G401.6 (cell line): ENCODE data around the gene ING3.
"Not testable (repeated sequence)": the region's sequence is repeated elsewhere in the genome, so short reads cannot be mapped to it uniquely, and the experiment has no call there.

Experiments
- FAIRE-seq: peaks from 2 replicates; lab custom pipeline; 2012; peaks lifted over from hg19 to GRCh38; lab: Jason Lieb, UNC

Gene ING3

DNA sequence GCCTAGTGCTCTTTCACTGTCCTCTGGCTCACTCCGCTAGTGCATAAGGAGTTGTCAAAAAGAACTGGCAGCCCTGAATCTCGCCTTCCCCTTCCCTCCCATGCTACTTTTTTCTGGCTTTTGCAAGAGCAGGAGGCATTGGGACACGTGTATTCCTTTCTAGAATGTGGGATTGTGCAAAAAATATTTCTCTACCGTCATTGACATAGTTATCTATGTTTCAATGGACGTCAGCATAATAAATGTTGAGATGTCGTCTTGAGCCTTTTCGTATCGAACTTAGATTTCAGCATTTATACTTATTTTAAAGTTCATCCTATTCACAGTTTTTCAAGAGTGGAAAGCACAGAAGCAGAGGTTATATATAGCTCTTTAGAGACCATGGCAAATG lies 727 bp downstream of the ING3 start:
- FAIRE-seq: no peak

DNA sequence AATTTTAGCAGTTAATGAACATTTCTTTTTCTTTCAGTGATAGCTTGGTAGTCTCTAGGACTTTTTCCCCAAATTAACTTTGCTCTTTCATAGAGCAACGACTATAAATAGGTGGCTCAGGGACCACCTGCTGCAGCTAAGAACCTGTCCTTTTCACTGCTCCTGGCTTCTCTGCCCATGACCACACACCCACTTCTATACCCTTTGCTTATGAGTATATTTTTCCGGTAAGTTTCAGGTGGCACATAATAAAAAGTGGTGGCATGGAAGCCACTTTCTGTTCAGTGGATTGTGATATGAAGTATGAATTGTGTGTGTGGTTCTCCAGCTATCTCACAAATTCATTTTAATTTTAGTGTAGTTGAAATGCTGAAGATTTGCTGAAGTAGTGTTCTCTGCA lies 1.2 kb downstream of the ING3 start:
- FAIRE-seq: no peak

DNA sequence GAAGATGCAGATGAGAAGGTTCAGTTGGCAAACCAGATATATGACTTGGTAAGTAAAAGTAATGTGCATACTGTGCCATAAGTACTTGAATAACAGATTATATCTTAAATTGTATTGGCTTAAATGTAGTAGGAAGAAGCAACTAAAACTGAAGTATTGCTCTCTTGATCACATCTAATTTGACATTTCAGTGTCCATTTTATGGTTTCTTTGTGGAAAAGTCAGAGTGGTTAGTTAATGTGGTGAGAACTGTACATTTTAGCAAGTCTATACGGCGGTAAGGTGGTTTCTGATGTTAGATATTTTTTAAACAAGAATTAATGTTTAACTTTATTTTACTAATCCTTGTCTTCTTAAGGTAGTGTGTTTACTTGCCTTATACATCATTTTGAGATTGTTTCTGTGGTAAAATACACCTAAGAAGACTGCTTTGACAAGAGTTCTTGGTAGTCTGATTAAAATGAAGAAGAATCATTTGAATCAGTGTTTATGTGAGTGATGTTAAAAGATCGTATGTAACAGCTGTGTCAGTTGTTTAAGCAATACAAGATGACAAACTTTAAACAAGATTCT lies 5.1 kb downstream of the ING3 start:
- no peak for FAIRE-seq

DNA sequence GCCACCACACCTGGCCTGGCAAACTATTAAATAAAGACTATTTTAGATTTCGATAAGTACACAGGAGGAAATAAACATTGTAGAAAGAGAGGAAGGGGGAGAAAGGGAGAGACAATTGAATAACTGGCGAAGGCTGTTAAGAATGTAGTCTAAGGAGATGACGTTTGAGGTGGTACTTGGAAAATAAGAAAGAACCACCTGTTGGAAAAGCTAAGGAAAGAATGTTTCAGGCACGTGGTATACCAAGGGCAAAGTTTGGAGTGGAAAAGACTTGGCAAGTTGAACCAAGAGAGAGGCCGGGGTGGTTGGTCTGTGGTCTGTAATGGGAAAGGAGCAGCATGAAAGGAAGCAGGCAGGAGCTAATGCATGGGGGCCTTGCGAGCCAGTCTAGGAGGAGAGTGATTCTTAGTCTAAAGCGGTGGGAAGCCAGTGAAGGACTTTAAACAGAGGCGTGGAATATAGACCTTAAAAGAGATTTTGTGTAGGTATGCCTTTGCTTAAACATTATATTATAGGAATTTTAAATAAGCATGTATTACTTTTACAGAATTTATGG lies 9.4 kb downstream of the ING3 start:
- FAIRE-seq: no peak

DNA sequence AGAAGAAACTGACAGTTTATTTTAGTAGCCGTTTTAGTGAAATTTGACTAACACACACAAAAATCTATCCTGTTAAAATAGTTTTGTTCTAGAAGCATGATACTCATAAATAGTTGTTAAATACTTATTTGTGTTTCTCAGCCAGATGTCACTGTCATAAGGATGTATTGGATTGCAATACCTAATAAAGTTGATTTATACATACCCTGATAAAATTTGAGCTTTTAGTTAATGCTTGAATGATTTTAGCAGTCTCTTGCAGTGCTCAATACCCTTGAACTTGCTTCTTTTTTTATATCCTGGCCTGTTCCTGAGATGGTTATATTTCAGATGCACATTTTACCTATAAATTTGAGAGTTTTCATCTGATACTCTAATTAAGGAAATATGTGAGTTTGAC lies 10.1 kb downstream of the ING3 start:
- FAIRE-seq: no peak

DNA sequence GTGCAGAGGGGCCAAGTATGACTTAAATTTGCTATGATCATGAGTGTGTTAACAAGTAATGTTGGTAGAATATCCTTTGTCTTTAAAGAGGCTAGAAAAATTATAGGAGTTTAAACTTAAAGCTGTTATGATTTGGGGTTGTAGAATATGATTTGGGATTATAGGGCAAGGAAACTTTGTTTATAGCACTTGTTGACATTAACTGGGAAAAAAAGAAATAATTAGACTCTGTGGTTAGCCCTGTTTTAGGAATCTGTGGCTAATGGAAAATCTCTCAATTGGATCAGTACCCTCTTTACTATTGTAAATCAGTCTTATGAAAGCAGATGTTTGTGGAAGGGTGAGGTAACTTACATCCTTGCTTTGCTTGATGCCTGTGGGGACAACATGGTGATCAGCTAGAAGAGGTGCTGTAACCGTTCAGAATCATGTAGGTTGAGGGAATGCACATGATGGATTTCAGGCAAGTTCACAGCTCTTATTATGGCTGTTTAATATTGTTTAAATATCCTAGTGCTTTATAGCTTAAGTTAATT lies 11.1 kb downstream of the ING3 start:
- FAIRE-seq: no peak

DNA sequence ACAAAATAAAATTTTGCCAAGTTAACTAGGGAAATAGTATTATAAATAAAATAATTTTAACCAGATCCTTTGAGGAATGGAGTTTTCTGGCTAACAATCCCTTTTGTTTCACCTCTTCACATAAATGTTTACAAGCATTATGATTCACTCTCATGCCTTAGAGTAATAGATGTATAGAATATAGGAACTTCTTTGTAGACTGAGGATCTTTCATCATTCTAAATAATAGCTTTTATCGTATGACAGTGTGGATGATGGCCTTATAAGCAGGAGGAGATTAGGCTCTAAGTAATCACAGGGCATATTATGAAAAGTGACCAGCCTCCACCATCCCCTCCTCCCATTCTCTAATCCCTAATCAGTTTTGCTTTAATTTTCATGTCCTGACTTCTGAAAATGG lies 13.5 kb downstream of the ING3 start:
- FAIRE-seq: no peak

DNA sequence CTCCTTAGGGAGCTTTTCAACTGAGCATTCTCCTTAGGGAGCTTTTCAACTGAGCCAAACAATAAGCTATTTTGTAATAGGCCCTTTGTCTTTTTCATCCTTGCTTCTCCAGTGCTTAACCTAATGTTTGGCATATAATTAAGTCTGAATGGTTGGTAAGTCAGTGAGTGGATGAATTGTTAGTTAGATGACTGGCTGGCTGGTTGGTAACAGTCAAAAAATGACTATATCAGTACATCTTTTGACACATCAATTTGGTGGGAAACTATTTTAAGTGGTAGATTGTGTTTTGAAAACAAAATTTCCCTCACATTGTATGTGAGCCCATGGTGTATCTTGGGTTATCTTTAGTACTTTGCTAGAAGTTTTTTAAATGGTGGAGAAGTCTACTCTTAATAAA lies 16.4 kb downstream of the ING3 start:
- no peak for FAIRE-seq

DNA sequence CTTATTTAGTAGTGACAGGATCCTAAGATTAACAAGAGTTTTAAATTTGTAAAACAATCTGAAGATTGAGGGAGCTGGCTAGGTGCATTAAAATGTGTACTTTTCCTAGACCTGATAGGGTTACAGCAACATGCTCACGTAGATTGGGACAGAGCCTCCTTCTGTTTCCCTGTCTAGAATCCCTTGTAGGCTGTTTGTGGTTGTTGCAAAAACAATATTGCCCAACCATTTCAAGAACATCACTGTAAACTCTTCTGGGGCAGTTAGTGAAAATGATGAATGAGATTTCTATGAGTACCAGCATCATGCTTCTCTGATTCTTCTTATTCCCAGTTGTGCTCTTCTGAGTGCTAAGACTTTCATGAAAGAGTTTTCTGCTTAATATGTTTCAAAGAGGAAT lies 23.3 kb downstream of the ING3 start:
- FAIRE-seq: no peak

DNA sequence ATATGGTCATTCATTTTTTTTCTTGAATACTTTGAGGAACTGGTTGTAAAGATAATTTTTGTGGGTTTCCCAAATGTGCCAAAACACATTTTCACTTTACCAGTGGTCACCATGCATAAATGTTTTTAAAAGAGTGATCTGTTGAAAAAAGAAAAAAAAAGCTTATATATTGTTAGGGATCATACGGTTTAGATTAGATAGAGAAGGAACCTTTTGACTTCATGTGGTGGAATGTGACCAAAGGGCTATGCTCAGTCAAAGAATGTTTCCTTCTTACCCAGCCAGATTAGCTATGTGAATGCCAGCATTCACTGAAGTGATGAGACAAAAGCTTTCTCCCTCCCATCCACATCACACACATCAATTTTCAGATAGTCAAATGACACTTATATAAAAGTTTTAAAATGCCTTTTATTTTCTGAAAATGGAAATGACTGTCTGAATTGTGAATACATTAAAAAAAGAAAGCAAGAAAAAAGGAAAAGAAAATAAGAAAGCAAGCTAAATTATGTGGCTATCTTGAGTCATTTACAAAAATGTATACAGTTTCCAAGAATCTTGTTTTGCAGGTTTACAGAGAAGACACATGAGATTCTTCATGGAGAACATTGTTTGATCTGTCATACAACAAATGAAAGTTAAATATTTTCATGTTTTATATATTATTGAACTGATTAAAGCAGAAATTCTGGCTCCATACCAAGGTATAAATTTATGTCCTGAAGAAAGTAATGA lies 29.4 kb downstream of the ING3 start:
- FAIRE-seq: no peak

DNA sequence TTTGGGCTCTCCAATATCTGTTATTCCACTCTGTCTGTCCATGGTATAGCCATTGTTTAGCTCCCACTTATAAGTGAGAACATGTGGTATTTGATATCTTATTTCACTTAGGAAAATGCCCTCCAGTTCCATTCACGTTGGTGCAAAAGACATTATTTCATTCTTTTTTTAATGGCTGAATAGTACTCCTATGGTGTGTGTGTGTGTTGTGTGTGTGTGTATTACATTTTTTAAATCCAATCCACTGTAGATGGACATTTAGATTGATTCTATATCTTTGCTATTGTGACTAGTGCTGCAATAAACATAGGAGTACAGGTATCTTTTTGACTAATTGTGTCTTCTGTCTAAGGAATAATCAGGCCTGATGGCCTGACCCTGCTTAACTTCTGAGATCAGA lies 30.5 kb downstream of the ING3 start:
- FAIRE-seq: no peak

DNA sequence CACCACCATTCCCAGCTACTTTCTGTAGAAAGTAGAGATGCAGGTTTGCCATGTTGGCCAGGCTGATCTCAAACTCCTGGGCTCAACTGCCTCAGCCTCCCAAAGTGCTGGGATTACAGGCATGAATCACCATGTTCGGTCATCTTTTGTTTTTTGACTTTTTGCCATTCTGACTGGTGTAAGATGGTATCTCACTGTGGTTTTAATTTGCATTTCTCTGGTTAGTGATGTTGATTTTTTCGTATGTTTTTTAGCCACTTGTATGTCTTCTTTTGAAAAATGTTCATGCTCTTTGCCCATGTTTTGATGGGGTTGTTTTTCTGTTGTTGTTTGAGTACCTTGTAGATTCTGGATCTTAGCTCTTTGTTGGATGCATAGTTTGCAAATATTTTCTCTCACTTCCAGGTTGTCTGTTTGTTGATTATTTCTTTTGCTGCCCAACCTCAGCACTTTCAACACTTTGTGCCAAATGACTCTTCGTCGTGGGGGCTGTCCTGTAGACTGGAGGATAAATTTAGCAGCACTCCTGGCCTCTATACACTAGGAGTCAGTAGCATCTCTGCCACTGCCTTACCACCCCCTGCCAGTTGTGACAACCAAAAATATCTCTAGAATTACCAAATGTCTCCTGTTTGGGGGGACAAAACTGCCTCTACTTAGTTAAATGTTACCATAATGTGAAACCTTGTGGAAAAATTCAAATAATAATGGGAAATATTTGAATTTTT lies 31.5 kb downstream of the ING3 start:
- no peak for FAIRE-seq

DNA sequence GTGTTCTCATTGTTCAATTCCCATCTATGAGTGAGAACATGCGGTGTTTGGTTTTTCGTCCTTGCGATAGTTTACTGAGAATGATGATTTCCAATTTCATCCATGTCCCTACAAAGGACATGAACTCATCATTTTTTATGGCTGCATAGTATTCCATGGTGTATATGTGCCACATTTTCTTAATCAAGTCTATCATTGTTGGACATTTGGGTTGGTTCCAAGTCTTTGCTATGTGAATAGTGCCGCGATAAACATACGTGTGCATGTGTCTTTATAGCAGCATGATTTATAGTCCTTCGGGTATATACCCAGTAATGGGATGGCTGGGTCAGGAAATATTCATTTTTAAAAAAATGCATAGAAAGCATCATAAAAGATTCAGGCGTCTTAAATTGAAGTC lies 33.0 kb downstream of the ING3 start:
- not testable (repeated sequence) for FAIRE-seq

DNA sequence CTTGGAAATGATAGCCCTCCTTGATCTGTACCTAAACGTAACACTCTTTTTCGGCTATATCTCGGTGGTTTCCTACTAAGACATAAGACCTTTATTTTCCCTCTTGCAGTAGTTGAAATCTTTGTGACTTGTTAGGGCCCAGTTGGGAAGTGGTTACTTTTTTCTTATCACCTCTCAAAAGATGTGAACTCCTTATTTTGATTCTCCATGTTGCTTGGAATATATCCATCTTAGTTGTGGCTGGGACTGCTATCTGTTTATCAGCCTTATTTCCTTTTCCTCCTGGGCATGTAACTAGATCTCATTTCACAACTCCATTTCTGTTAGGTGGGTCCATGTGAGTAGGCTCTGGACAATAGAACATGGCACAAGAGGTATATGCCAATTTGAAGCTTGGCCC lies 33.8 kb downstream of the ING3 start:
- FAIRE-seq: no peak

DNA sequence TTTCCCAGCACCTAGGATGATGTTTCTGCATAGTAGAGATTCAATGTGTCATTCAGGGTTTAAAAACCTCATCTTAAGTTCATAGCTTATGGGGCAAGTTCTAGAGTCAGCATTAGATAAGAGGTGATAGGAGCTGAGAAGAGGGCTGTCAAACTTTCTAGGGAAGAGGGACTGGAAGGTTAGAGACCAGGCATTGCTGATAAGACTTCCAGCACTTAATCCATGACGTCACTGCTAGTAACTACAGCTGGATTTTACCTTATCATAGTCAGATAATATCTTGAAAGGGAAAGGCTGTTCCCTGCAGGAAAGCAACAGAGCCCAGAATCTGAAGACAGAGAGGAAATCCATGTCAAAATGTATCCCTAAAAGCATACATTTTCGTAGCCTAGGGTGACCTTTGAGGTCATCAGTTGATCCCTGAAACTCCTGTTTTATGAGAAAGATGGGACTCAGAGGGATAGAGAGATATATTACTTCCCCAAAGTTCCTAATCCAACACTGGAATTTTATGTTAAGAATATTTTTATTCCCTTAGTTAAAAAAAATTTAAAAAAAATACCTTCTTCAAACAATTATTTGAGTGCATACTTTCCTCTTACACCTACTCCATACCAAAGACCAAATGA lies 34.7 kb downstream of the ING3 start:
- FAIRE-seq: no peak

DNA sequence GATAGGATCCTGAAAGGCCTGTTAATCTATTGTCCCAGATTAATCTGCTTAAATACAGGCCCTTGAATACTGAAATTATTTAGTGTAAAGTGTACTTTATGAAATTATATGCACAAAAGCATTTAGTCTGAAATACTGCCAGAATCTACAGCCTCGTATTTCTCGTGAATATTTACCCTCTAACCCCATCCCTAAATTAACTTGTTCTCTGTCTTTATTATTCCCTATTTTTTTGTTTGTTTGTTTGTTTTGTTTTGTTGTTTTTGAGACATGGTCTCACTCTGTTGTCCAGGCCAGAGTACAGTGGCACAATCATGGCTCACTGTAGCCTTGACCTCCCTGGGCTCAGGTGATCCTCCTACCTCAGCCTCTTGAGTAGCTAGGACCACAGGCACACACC lies 35.3 kb downstream of the ING3 start:
- no peak for FAIRE-seq

DNA sequence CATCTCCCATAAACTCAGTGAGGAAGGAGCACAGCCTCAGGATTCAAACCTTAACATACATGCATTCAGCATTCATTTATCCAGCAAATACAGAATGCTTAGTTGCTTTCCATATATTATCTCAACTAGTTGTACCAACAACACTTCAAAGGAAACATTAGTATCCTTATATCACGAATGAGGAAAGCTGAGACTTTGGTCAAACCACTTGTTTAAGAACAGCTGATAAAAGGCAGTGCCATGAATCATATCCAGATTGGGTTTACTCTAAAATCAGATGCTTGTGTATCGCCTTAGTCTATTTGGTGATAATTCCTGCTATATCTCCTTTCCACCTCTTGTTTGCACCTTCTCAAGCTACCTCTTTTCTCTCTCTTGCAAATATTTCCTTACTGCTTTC lies 36.1 kb downstream of the ING3 start:
- FAIRE-seq: no peak

DNA sequence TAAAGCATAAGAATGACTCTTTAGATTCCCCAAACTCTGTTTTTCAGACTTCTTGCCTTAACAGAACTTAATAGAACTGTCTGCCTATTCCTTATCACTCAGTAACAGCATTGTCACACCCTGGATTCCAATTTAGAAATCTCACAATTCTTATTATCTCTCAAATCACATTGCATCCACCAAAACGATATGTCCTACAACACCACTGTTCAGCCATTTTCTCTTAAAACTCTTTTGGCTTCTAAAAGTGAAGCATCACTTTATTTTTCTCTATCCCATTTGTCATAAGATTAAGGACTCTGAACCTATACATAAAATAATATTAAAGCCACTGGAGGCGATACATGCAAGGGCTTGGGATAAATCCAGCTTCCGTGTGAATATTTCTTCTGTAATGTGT lies 36.7 kb downstream of the ING3 start:
- FAIRE-seq: no peak

DNA sequence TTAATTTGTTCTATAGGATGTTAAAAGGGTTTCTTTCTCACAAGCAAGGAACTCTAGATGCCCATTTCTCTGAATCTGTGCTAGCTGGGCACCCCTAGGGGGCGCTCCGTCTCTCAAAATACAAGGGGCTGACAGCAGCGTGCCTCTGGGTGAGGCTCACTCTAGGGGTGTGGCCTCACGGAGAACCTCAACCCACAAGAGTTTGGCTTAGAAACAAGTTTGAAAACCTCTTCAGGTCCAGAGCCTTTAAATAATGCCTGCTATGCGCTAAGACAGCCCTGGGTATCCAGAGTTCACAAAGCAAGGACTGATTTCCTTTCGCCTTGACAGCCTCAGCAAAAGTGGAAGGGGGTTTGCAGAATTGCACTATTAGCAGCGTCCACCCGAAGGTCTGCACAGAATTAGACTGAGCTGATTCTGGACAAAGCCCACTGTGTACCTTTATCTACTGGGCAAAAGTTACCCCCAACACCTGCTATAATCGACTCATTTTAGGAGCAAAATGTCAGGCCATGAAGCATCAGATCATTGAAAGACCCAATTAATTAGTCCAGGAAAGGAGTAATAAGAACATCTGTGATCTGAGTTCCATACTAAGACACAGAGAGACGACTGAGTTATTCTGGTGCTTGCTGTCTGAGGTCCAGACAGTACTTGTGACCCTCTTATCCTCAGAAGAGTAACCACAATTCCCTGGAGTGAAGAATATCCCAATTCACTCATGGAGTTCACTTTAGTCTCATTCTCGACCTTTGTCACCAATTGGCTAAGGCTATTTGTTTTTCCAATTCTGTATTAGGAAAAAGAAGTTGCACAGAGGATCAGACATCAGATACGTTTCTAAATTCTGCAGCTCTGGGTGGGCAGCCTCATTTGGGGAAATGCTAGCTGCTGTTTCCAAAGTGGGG lies 37.4 kb downstream of the ING3 start:
- FAIRE-seq: peak; percentile 70

DNA sequence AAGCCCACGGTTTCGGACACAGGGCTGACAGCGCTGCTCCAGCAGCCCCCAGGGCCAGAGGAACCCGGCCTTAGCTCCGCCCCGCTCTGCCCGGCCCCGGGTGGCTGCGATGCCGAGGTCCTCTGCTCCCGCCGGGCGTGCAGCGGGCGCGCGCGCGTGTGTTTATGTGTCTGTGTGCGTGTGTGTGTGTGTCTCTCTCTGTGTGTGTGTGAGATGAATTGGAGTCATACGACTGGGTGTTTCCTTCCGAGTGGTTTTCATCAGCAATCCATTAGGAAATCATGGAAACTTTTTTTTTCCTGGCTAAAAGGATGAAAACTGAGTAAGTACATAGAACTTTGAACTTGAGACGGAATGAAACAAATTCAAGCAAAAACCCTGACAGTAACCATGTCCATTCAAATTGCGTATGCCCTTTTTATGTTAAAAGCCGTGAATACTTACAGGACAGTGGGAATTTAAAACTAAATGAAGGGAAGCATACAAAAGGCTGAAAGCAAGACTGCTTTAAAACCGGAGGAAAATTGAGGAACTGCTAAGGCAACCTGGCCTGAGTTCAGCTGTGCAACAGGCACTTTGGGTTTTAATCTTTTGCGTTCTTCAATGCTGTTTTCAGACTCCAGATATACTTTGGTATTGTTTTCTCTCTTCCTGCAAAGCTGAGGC lies 38.1 kb downstream of the ING3 start, which contains the start of gene CPED1:
Gene CPED1 (plus strand): TSS at position 121 of the 666 bp plus-strand sequence. CDS start 911 bp downstream, outside the sequence.
- FAIRE-seq: no peak
